Prostate gland (tissue), 2 donors: ENCODE data around the gene SNCB.

Source experiments
- CTCF ChIP-seq, 4 experiments: fragments of 200-600 bp in 2 of 4; fragments of 450-650 bp in 2 of 4; sonication (generic) in 2 of 4; IDR thresholded peaks; 1 replicate in 3 of 4; 2 replicates in 1 of 4; pipeline ENCODE4 v1.5.1; 2016 to 2019; ENCODE audit warnings: antibody characterized with exemption in 4 of 4, mild to moderate bottlenecking in 2 of 4, moderate library complexity in 2 of 4
- POLR2A ChIP-seq: fragments of 450-650 bp; IDR thresholded peaks from one replicate; pipeline ENCODE4 v1.6.1; 2016; ENCODE audit warnings: antibody characterized with exemption, mild to moderate bottlenecking
- POLR2AphosphoS5 ChIP-seq: sonication (generic); formaldehyde crosslinking; IDR thresholded peaks from one replicate; pipeline ENCODE4 v1.6.1; 2017; ENCODE audit warnings: antibody characterized with exemption

- TF ChIP-seq CTCF (IDR thresholded peaks at IDR 0.05) (peak; percentile 54 to 66 (median 54)), POLR2A (no peak), POLR2AphosphoS5 (no peak)
Observed at GRCh38 chr5:176573564-176574296, 56.6 kb downstream of the SNCB start.
